Activated CD4-positive, alpha-beta T cell treated with anti-CD3 and anti-CD28 coated beads, Interleukin-2, amount 10 ng/mL, durations not matched to agents 24 days and 14 days (primary cell): ENCODE data around the gene MLXIP. TPM values are rescaled to one million over a fixed set of nuclear protein-coding genes. Genes with fewer than 3 reads are reported as not detected.

Experiments
- DNase-seq: peaks from one replicate; pipeline ENCODE4 v3.0.0; 2022
- H3K27ac Mint-ChIP-seq: one replicate; pipeline ENCODE4 v1.8.0; 2022; ENCODE audit warnings: mild to moderate bottlenecking, mixed read lengths
- H3K27me3 Mint-ChIP-seq: one replicate; pipeline ENCODE4 v1.8.0; 2022; ENCODE audit warnings: mixed read lengths
- H3K36me3 Mint-ChIP-seq: one replicate; pipeline ENCODE4 v1.8.0; 2022; ENCODE audit warnings: low read depth, mild to moderate bottlenecking, mixed read lengths
- H3K4me1 Mint-ChIP-seq: one replicate; pipeline ENCODE4 v1.8.0; 2021; ENCODE audit warnings: mixed read lengths
- H3K4me3 Mint-ChIP-seq: one replicate; pipeline ENCODE4 v1.8.0; 2022; ENCODE audit warnings: mild to moderate bottlenecking, moderate library complexity, mixed read lengths
- H3K9me3 Mint-ChIP-seq: one replicate; pipeline ENCODE4 v1.8.0; 2021; ENCODE audit warnings: mixed read lengths
- intact Hi-C: fragments of 100-400 bp; cut with micrococcal nuclease; formaldehyde crosslinking; loops from one replicate; pipeline ENCODE4 v1.15.1; 2023
- total RNA-seq: library from RNA; stranded (reverse); gene quantifications from 2 replicates; pipeline ENCODE4 v1.2.3, GENCODE V29; 2022

MLXIP gene
- total RNA-seq, 1 donor from 2014 or later, result 47.6 TPM

DNA sequence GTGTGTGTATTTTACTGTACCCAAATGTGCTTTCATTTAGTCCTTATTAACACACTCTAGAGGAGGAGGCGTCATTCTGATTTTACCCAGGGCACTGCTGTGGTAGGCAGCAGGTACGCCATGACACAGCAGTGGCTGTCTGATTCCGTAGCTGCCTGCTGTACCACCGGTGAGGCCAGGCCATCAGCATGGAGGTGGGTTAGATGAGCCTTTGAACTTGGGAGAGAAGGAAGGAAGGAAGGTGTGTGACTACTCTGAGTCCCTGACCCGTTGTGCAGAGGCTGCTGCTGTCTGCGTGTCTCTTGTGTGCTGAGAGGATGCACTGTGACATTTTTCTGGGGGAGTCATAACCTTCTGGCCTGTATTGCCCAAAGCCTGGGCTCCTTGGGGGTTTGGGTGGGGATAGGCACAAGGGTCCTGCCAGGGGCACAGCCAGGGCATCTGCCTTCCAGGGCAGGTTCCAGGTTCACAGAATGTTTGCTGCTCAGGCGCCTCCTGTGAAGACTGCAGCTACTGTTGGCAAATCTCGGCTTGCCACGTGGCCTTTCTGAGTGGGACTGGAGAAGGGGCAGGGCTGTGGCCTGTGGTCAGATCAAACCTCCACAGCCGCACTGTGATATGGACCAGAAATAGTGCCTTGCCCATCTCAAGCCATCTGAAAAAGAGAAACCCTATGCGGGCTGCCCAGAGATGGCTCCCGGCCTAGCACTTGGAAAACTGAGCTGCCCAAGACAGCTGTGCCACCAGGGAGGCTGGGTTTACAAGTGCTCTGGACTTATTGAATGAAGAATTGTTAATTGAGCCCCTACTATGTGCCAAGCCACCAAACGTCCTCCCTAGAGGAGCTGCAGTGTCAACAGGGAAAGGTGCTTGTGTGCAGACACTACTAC lies 47.1 kb downstream of the MLXIP start:
- Mint-ChIP-seq H3K27me3 (no peaks in the 10 kb centered on the region), H3K4me1 (peaks cover 20% of the 10 kb centered on the region), H3K36me3 (peaks cover 12% of the 10 kb centered on the region), H3K9me3 (no peaks in the 10 kb centered on the region), H3K27ac (peak overlapping the region; percentile 20), H3K4me3 (no peak overlapping the region)
- DNase-seq, result no peak
- intact Hi-C loops, result no loop called here

DNA sequence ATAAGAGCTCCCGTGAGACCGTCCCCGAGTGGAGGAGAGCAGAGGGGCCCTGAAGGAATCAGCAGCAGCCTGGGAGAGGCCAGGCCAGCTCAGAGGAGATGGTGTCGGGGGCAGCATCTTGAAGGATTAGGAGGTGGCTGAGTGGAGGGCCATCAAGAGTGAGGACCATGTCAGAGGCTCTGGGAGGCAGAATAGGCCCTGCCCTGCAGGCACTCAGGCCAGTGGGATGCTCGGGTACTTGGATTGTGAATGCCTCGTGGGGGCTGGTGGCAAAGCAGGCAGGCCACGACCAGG lies 47.7 kb downstream of the MLXIP start:
- Mint-ChIP-seq H3K27ac (peak overlapping the region; percentile 20), H3K4me1 (peaks cover 20% of the 10 kb centered on the region), H3K4me3 (no peak overlapping the region), H3K27me3 (no peaks in the 10 kb centered on the region), H3K9me3 (no peaks in the 10 kb centered on the region), H3K36me3 (peaks cover 17% of the 10 kb centered on the region)
- intact Hi-C loops, result no loop called here
- no peak for DNase-seq

DNA sequence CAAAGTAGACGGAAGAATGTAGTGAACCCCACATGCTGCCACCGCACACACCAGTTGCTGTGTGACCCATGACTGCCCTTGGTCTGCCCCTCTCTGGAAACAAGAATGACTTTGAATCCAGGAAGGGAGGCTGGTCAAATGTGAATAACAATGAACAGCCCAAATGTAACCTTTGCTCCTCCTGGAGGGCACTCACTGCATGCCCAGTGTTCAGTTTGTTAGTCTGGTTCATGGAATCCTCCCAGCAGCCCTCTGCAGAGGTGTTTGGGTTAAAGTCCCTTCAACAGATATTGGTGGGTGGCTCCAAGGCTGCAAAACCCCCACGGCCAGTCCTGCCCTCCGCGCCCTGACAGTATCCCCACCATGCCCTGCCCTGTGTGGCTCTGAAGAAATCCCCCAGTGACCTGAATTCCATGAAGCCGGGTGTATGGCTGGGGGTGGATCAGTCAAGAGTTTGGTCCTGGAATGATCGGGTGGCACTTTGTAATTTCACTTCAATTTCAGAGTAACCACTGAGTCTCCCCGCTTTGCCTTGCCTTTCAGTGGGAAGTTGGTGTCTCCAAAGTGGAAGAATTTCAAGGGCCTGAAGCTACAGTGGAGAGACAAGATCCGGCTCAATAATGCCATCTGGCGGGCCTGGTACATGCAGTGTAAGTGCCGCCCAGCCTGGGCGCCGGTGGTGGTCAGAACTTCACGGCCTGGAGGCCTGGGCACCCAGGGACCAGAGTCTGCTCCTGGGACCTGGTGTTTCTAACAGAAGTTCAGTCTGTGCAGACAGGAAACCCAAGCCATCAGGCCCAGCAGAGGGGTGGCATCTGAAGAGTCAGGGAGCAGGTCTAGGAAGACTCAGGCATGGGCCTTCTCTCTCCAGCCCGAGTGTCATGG lies 48.4 kb downstream of the MLXIP start:
- H3K9me3 Mint-ChIP-seq, result no peaks in the 10 kb centered on the region
- no peak for DNase-seq
- no peak overlapping the region for H3K4me3 Mint-ChIP-seq
- H3K36me3 Mint-ChIP-seq, result peaks cover 17% of the 10 kb centered on the region
- no peaks in the 10 kb centered on the region for H3K27me3 Mint-ChIP-seq
- peaks cover 15% of the 10 kb centered on the region for H3K4me1 Mint-ChIP-seq
- no peak overlapping the region for H3K27ac Mint-ChIP-seq
- intact Hi-C loops, result no loop called here

DNA sequence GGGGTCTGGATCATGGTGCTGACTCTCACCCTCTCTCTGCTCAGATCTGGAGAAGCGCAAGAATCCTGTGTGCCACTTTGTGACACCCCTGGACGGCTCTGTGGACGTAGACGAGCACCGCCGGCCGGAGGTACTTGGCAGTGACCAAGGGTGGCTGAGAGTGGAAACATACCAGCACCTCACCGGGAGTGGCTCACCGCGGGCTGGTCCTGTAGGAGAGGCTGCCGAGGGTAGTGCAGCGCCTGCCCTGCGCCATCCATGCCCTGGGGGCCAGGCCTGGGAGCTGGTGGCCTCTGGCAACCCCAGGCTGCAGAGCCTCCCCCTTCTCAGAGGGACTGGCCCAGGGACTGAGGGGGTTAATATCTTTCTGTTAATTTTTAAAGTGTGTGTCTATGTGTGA lies 49.3 kb downstream of the MLXIP start:
- DNase-seq, result no peak
- Mint-ChIP-seq H3K27ac (no peak overlapping the region), H3K9me3 (no peaks in the 10 kb centered on the region), H3K4me1 (peaks cover 12% of the 10 kb centered on the region), H3K4me3 (no peak overlapping the region), H3K36me3 (peaks cover 20% of the 10 kb centered on the region), H3K27me3 (no peaks in the 10 kb centered on the region)
- intact Hi-C loops, result no loop called here

DNA sequence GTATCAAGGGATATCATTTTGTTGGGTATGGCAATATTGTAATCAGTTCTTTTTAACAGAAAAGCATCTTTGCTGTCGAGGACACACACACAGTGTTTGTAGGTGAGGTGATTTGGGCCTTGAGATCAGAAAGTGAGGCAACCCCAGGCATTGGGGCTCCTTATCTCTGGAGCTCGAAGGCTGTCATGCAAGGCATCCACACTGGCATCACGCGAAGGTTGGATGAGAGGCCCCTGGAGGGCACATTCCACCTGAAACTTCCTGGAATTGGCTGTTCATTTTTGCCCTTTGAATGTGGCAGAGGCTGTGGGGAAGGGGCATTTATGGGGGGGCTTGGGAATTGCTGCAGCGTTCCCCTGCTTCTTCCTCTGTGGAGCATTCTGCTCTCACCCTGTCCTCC lies 49.9 kb downstream of the MLXIP start:
- peaks cover 9% of the 10 kb centered on the region for H3K4me1 Mint-ChIP-seq
- peaks cover 23% of the 10 kb centered on the region for H3K36me3 Mint-ChIP-seq
- H3K27me3 Mint-ChIP-seq, result no peaks in the 10 kb centered on the region

DNA sequence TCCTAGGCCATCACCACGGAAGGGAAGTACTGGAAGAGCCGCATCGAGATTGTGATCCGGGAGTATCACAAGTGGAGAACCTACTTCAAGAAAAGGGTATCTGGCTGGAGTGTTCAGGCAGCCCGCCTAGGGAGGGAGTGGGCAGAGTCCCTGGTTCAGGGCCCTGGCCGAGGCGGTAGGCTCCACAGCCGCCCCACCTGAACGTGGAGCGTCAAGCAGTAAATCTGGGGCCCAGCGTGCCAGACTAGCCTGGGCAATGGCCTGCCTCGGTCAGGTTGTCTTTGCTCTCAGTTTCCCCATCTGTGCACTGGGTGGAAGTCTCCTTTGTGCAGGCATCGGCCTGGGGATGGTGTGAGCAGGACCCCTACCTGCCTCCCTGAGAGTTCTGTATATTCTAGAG lies 50.6 kb downstream of the MLXIP start:
- Mint-ChIP-seq H3K36me3 (peaks cover 29% of the 10 kb centered on the region), H3K4me1 (peaks cover 4% of the 10 kb centered on the region), H3K9me3 (no peaks in the 10 kb centered on the region), H3K4me3 (no peak overlapping the region), H3K27me3 (no peaks in the 10 kb centered on the region), H3K27ac (no peak overlapping the region)
- DNase-seq, result no peak
- intact Hi-C loops, result no loop called here

More for the DNA sequence above, 49.9 kb downstream of the MLXIP start:
- Mint-ChIP-seq H3K27ac (no peak overlapping the region), H3K9me3 (no peaks in the 10 kb centered on the region), H3K4me3 (no peak overlapping the region)
- intact Hi-C loops, result no loop called here
- DNase-seq, result no peak

DNA sequence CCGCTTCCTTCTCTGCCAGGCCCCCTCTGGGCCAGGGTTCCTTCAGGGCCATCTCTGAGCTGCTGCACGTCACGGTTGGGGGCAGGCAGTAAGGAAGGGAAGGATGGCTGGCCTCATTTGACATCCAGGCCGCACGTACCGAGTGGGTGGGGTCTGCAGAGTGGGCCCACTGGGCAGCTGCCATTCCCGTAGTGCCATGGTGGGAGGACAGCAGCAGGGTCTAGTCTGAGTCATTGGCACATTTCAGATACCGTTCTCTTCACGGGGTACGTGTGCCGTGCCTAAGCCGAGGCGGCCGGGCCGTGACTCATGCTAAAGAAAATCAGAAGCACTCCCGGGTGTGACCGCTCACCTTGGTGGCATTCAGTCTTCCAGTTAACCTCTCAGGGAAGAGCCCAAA lies 51.6 kb downstream of the MLXIP start:
- Mint-ChIP-seq H3K9me3 (no peaks in the 10 kb centered on the region), H3K4me1 (peaks cover 4% of the 10 kb centered on the region), H3K4me3 (no peak overlapping the region), H3K36me3 (peaks cover 33% of the 10 kb centered on the region), H3K27ac (no peak overlapping the region), H3K27me3 (no peaks in the 10 kb centered on the region)
- no peak for DNase-seq
- intact Hi-C loops, result loop anchor here (5.0 kb wide), 1 partner anchor 137 kb away; the partner anchor contains the start of gene VPS33A

DNA sequence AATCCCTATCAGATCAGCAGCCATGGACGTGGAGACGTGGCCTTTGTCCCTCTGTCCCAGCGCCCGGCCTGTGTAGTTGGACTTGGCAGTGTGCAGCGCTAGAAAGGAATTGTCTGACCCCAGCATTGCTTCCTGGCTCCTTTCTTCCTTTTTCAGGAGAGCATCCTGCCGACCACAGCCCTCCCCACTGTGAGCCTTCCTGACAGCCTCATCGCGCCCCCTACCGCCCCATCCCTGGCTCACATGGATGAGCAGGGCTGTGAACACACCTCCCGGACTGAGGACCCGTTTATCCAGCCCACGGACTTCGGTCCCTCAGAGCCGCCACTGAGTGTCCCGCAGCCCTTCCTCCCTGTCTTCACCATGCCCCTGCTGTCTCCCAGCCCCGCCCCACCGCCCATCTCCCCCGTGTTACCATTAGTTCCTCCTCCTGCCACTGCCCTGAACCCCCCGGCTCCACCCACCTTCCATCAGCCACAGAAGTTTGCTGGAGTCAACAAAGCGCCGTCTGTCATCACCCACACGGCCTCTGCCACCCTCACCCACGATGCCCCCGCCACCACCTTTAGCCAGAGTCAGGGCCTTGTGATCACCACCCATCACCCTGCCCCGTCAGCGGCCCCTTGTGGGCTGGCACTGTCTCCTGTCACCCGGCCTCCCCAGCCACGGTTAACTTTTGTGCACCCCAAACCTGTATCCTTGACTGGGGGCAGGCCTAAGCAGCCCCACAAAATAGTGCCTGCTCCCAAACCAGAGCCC lies 54.8 kb downstream of the MLXIP start:
- Mint-ChIP-seq H3K27me3 (no peaks in the 10 kb centered on the region), H3K4me3 (no peak overlapping the region), H3K27ac (no peak overlapping the region), H3K9me3 (no peaks in the 10 kb centered on the region), H3K36me3 (peaks cover 32% of the 10 kb centered on the region), H3K4me1 (no peaks in the 10 kb centered on the region)
- intact Hi-C loops, result loop anchor here (5.0 kb wide), 1 partner anchor 134 kb away; the partner anchor contains the start of gene VPS33A
- DNase-seq, result no peak

DNA sequence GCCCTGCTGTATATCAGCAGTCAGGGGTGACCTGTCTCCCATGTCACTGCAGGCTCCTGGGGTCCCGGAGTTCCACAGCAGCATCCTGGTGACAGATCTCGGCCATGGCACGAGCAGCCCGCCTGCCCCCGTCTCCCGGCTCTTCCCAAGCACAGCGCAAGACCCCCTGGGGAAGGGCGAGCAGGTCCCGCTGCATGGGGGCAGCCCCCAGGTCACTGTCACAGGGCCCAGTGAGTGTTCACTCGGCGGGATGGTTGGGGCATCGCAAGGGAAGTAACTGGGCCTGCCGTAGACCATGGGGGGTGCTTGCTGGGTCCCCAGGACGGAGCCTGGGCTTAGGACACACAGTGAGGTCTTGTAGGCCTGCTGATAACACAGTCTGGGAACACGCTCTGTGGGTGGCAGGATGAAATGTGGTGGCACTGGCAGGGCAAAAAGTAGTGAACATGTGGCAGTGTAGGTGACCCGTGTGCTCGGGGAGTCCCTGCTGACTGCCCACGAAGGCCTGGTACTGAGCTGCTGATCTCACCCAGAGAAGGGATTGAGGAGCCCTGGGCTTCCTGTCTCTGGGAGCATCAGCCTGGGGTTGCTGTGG lies 57.0 kb downstream of the MLXIP start:
- no peak overlapping the region for H3K27ac Mint-ChIP-seq
- DNase-seq, result no peak
- peaks cover 31% of the 10 kb centered on the region for H3K36me3 Mint-ChIP-seq
- H3K4me3 Mint-ChIP-seq, result no peak overlapping the region
- intact Hi-C loops, result no loop called here
- H3K27me3 Mint-ChIP-seq, result no peaks in the 10 kb centered on the region
- no peaks in the 10 kb centered on the region for H3K9me3 Mint-ChIP-seq
- H3K4me1 Mint-ChIP-seq, result no peaks in the 10 kb centered on the region

DNA sequence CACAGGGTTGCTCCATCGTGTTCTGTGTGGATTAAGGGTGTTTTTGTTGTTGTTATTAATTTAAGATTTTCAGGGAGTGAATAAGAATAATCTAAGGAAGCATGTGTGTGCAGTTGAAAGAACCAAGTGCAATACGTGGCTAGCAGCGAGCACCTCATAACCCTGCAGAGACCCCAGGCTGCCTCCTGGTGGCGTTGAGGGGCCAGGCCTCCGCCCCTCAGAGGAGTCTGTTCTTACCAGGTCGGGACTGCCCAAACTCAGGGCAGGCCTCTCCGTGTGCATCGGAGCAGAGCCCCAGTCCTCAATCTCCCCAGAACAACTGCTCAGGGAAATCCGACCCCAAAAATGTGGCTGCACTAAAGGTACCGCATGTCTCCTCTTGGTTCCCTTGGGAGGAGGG lies 58.7 kb downstream of the MLXIP start:
- Mint-ChIP-seq H3K36me3 (peaks cover 28% of the 10 kb centered on the region), H3K9me3 (no peaks in the 10 kb centered on the region), H3K4me1 (no peaks in the 10 kb centered on the region), H3K27me3 (no peaks in the 10 kb centered on the region), H3K4me3 (no peak overlapping the region), H3K27ac (no peak overlapping the region)
- intact Hi-C loops, result no loop called here
- DNase-seq, result no peak

DNA sequence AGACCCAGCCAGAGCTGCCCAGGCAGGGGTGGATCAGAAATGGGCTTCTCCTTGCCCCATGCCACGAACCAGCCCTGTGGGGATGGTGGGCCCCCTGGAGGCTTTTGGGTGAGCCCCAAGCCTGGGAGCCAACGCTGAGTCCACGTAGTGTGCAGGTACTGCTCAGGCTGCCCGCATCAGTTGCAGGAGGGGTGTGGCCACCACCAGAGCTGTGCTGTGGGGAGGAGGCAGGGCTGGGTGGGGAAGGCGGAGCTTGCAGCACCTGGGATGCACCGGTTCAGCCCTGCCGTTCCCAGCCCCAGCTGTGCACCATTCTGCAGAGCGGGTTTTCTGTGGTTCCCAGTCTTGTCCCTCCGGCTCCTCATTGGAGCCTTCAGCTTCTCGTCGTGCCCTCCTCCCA lies 59.1 kb downstream of the MLXIP start:
- Mint-ChIP-seq H3K9me3 (no peaks in the 10 kb centered on the region), H3K36me3 (peaks cover 31% of the 10 kb centered on the region), H3K27me3 (no peaks in the 10 kb centered on the region), H3K27ac (no peak overlapping the region), H3K4me3 (no peak overlapping the region), H3K4me1 (no peaks in the 10 kb centered on the region)
- intact Hi-C loops, result no loop called here
- no peak for DNase-seq

DNA sequence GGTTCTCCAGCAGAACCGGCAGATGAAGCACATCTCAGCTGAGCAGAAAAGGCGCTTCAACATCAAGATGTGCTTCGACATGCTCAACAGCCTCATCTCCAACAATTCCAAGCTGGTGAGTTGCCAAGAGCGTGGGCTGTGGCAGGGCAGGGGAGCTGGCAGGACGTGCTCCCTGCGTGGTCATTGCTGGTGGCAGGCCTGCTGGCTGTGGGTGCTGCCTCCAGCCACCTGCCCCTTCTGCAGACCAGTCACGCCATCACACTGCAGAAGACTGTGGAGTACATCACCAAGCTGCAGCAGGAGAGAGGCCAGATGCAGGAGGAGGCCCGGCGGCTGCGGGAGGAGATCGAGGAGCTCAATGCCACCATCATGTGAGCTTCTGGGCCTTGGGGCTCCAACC lies 59.6 kb downstream of the MLXIP start:
- DNase-seq, result no peak
- Mint-ChIP-seq H3K27ac (no peak overlapping the region), H3K4me3 (no peak overlapping the region), H3K4me1 (no peaks in the 10 kb centered on the region), H3K27me3 (no peaks in the 10 kb centered on the region), H3K36me3 (peaks cover 31% of the 10 kb centered on the region), H3K9me3 (no peaks in the 10 kb centered on the region)
- intact Hi-C loops, result no loop called here

DNA sequence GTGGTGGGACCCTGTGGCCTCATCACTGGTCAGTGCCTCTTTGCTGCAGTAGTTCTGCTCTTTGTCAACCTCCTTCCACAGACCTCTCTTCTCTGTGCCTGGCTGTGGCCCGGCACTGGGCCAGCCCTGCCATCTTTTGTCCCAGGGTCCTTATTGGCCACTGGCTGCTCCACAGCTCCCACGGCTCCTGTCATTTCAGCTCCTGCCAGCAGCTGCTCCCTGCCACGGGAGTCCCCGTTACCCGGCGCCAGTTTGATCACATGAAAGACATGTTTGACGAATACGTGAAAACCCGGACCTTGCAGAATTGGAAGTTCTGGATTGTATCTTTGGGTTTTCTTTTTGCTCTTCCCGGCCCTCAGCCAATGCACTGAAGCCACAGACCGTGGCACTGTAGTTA lies 60.1 kb downstream of the MLXIP start:
- intact Hi-C loops, result no loop called here

More for the DNA sequence above, 60.1 kb downstream of the MLXIP start:
- Mint-ChIP-seq H3K36me3 (peaks cover 27% of the 10 kb centered on the region), H3K27ac (peak overlapping the region; percentile 27), H3K4me3 (no peak overlapping the region), H3K4me1 (no peaks in the 10 kb centered on the region), H3K27me3 (no peaks in the 10 kb centered on the region), H3K9me3 (no peaks in the 10 kb centered on the region)
- DNase-seq, result no peak
